Calu3 (cell line): ENCODE data around the gene PORCN. TPM values are rescaled to one million over a fixed set of nuclear protein-coding genes. Genes with fewer than 3 reads are reported as not detected.
A peak's percentile ranks its signal among the peaks of the same experiment; 100 is the strongest.

Experiments
- BruUV-seq: library from RNA; stranded (reverse); fragments of 400-500 nt; replicated peaks from 2 replicates; lab custom pipeline; 2021; lab: Mats Ljungman, UMichigan
- CTCF ChIA-PET: fragments of 300-600 bp; sonication (Branson Sonifier 250); formaldehyde crosslinking; loops from one replicate; lab custom pipeline; 2022; ENCODE audit warnings: antibody characterized with exemption; lab: Charles Lee
- DNase-seq: peaks from one replicate; pipeline ENCODE4 v3.0.0; 2022
- H3K27ac Mint-ChIP-seq: one replicate; pipeline ENCODE4 v1.8.0; 2022; ENCODE audit warnings: mixed read lengths; ENCODE audit not compliant: unreplicated experiment
- H3K27me3 Mint-ChIP-seq: one replicate; pipeline ENCODE4 v1.8.0; 2022; ENCODE audit warnings: mixed read lengths; ENCODE audit not compliant: unreplicated experiment
- H3K36me3 Mint-ChIP-seq: one replicate; pipeline ENCODE4 v1.8.0; 2022; ENCODE audit warnings: mild to moderate bottlenecking, moderate library complexity, mixed read lengths; ENCODE audit not compliant: insufficient read depth, unreplicated experiment
- H3K4me1 Mint-ChIP-seq: one replicate; pipeline ENCODE4 v1.8.0; 2022; ENCODE audit warnings: mild to moderate bottlenecking, low read depth, mixed read lengths; ENCODE audit not compliant: unreplicated experiment
- H3K4me3 Mint-ChIP-seq: one replicate; pipeline ENCODE4 v1.8.0; 2022; ENCODE audit warnings: mild to moderate bottlenecking, low read depth, moderate library complexity, mixed read lengths; ENCODE audit not compliant: unreplicated experiment
- H3K9me3 Mint-ChIP-seq: one replicate; pipeline ENCODE4 v1.8.0; 2022; ENCODE audit warnings: low read depth, mixed read lengths; ENCODE audit not compliant: unreplicated experiment
- intact Hi-C: fragments of 100-400 bp; cut with micrococcal nuclease; formaldehyde crosslinking; loops from one replicate; pipeline ENCODE4 v1.10.0; 2022; ENCODE audit not compliant: unreplicated experiment
- total RNA-seq: library from RNA; stranded (reverse); gene quantifications from 2 replicates; pipeline ENCODE4 v1.2.3, GENCODE V29; 2022
- TF ChIP-seq, protein P1 (sequence below): fragments of 200-600 bp; IDR thresholded peaks from one replicate; pipeline ENCODE4 v1.8.0; 2022; ENCODE audit warnings: antibody characterized with exemption; ENCODE audit not compliant: unreplicated experiment

The PORCN gene
- total RNA-seq, 1 experiment from 2014 or later, result 19.3 TPM

DNA sequence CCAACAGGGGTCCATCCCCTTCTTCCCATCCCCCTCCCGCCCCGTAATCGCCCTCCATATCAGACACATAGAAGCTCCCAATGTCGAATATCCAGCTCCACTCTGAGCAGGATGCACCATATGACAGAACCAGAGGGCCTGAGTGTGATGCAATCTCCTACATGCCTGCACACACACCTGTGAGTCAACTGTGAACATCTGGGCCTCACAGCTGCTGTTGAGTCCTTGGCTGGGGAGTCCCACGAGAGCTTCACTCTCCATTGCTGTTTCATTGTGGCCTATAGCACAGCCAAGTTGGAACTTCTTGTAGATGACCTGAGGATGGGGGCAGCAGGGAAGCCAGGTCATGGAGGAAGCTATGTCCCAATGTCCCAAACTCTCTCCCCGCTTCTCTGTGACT, 47.0 kb upstream of the PORCN start:
- TF ChIP-seq, protein P1, sequence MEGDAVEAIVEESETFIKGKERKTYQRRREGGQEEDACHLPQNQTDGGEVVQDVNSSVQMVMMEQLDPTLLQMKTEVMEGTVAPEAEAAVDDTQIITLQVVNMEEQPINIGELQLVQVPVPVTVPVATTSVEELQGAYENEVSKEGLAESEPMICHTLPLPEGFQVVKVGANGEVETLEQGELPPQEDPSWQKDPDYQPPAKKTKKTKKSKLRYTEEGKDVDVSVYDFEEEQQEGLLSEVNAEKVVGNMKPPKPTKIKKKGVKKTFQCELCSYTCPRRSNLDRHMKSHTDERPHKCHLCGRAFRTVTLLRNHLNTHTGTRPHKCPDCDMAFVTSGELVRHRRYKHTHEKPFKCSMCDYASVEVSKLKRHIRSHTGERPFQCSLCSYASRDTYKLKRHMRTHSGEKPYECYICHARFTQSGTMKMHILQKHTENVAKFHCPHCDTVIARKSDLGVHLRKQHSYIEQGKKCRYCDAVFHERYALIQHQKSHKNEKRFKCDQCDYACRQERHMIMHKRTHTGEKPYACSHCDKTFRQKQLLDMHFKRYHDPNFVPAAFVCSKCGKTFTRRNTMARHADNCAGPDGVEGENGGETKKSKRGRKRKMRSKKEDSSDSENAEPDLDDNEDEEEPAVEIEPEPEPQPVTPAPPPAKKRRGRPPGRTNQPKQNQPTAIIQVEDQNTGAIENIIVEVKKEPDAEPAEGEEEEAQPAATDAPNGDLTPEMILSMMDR, result no peak
- CTCF ChIA-PET, result no interaction called here
- no TSS peak for BruUV-seq
- Mint-ChIP-seq H3K27ac (no peak overlapping the region), H3K4me3 (no peak overlapping the region), H3K9me3 (no peaks in the 10 kb centered on the region), H3K27me3 (peaks cover 14% of the 10 kb centered on the region), H3K4me1 (peaks cover 11% of the 10 kb centered on the region), H3K36me3 (no peaks in the 10 kb centered on the region)
- intact Hi-C loops, result no loop called here
- no peak for DNase-seq

DNA sequence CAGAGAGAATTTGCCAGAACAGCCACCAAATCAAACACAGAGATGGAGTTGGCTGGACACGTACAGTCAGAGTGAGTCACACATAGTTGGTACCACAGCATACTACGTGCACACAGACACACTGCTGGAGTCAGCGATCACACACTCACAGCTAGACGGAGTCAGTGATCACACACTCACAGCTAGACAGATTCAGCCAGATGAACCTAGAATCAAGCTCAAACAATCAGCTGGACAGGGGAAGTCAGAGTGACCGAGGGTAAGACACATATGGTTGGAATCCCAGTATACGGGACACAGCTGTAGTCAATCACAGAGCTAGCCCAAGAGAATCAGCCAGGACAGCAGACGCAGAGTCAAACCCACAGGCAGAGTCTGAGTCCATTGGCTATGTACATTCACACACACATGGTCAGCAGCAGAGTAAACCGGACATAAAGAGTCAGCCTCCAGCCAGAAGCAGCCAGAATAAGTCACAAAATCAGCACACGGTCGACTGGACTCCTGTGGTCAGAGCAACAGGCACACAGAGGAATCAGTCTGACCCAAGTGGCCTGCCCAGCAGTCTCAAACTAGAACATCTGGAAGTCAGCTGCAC, 43.4 kb upstream of the PORCN start:
- H3K4me1 Mint-ChIP-seq, result peaks cover 11% of the 10 kb centered on the region
- peak overlapping the region; percentile 34 for H3K27ac Mint-ChIP-seq
- H3K9me3 Mint-ChIP-seq, result no peaks in the 10 kb centered on the region
- H3K4me3 Mint-ChIP-seq, result no peak overlapping the region
- H3K36me3 Mint-ChIP-seq, result no peaks in the 10 kb centered on the region
- intact Hi-C loops, result no loop called here
- no peak for DNase-seq
- CTCF ChIA-PET, result no interaction called here
- BruUV-seq, result no TSS peak
- H3K27me3 Mint-ChIP-seq, result peaks cover 41% of the 10 kb centered on the region
- TF ChIP-seq, protein P1, result no peak

DNA sequence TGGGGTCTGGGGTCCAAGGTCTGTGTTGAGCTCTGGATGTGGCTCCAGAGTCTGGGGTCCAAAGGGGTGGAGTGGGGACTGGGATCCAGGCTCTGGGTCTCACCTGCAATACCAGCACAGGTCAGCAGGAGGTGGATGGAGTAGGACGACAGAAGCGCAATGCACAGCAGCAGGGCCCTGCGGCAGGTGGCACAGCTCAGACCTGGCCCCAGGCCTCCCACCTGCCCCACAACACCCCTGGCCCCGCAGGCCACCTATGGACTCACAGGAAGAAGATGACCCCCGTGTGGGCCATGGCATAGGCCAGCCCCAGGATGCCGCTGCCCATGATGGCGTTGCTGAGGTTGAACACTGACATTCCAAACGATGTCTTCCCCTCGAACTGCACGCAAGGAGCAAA, 42.1 kb upstream of the PORCN start:
- intact Hi-C loops, result no loop called here
- BruUV-seq, result no TSS peak
- H3K4me1 Mint-ChIP-seq, result peaks cover 11% of the 10 kb centered on the region
- no peaks in the 10 kb centered on the region for H3K9me3 Mint-ChIP-seq
- no peaks in the 10 kb centered on the region for H3K36me3 Mint-ChIP-seq
- CTCF ChIA-PET, result no interaction called here
- peaks cover 41% of the 10 kb centered on the region for H3K27me3 Mint-ChIP-seq
- no peak for DNase-seq
- H3K27ac Mint-ChIP-seq, result no peak overlapping the region
- TF ChIP-seq, protein P1, result peak; percentile 38
- no peak overlapping the region for H3K4me3 Mint-ChIP-seq

DNA sequence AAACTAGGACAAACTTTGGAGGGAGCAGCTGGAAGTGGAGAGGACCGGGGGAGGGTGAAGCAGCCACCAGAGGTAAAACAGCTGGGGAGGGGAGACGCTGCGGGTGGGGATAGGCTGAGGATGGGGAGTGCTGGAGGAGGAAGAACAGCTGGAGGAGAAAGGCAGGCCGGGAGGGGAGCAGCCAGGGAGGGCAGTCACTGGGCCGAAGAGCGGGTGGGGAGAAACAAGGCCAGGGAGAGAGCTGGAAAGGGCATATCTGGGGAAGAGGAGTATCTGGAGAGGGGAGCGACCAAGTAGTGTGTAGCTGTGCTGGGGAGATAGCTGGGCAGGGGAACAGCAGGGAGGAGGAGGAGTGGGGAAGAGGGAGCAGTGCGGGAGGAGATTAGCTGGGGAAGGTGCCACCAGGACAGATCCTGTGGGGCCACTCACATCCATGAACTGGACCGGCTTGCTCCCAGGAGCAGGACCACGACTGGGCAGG, 41.5 kb upstream of the PORCN start:
- DNase-seq, result no peak
- Mint-ChIP-seq H3K4me3 (no peak overlapping the region), H3K36me3 (no peaks in the 10 kb centered on the region), H3K27me3 (peaks cover 41% of the 10 kb centered on the region), H3K4me1 (peaks cover 11% of the 10 kb centered on the region), H3K9me3 (no peaks in the 10 kb centered on the region), H3K27ac (no peak overlapping the region)
- intact Hi-C loops, result no loop called here
- CTCF ChIA-PET, result no interaction called here
- BruUV-seq, result no TSS peak
- TF ChIP-seq, protein P1, result no peak
